Measurements from ENCODE around the gene SORCS2. TPM values are rescaled to one million over a fixed set of nuclear protein-coding genes. Genes with fewer than 3 reads are reported as not detected.

SORCS2 gene
- total and polyA plus RNA-seq, 2 experiments from 2014 or later = 0.92 to 6.9 TPM

DNA sequence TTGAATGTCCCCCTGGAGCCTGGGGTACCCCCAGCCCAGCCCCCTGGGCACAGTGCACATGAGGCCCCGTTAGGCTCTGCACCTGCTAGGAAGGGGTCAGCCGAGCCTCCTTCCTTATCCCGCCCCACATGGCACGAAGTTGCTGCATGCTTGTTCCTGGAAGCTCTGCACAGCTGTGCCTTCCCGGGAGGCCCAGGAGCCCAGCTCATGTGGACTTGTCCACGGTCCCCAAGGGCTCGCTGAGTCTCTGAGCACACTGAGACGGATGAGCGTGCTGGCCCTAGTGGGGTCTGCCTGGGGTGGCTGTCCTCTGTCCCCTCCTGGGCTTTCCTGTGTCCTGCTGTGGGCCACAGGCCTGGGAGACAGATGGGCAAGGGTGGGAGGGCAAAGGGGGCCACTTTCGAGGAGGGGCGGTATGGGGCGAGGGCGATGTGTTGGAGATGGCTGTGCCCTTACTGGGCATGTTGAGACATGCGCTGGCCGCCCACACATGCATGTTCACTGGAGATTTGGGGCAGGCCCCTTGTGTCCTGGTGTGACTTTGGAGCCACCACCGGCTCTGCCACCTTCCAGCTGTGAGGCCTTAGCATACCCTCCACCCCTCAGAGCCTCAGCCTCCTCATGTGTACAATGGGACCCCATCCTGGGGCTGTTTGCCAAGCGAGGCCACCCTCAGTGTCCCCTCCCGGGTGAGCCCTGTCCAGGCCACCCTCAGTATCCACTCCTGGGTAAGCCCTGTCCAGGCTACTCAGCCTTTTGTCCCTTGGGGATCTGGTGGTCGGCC, 509.7 kb downstream of the SORCS2 start:
- no peaks in the 10 kb centered on the region for H3K4me1 ChIP-seq (ENCODE audit: low read depth)
- no peak overlapping the region for H3K4me3 ChIP-seq
- H3K9me3 ChIP-seq (ENCODE audit: low read depth) = no peaks in the 10 kb centered on the region
- no peaks in the 10 kb centered on the region for H3K27me3 ChIP-seq
- no peak overlapping the region for H3K27ac ChIP-seq
- DNase-seq (ENCODE audit: low read depth in 1 of 2, low spot score in 1 of 2) = no peak
- no peak for TF ChIP-seq CTCF (IDR thresholded peaks at IDR 0.05; ENCODE audit: low read depth, low read length)
- no peaks in the 10 kb centered on the region for H3K36me3 ChIP-seq

DNA sequence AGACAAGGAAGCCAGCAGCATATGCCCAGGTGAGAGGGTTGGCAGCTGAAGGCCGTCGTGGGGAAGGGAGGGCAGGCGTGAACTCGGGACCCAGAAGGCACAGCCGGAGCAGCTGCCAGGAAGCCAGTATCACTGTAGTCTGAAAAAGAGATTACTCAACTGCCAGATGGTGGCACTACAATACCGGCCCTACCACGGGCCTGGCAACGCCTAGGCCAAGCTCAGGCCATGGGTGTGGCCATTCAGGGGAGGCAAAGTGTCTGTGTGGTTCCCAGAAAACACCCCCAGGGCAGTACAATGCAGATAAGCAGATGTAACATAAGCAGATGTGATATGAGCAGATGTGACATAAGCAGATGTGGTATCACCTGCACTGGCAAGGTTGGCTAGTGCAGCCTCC, 511.4 kb downstream of the SORCS2 start:
- Histone ChIP-seq H3K27me3 (no peaks in the 10 kb centered on the region), H3K9me3 (ENCODE audit: low read depth) (no peaks in the 10 kb centered on the region), H3K27ac (no peak overlapping the region), H3K4me3 (no peak overlapping the region), H3K4me1 (ENCODE audit: low read depth) (no peaks in the 10 kb centered on the region), H3K36me3 (no peaks in the 10 kb centered on the region)
- no peak for DNase-seq (ENCODE audit: low read depth in 1 of 2, low spot score in 1 of 2)
- TF ChIP-seq CTCF (IDR thresholded peaks at IDR 0.05; ENCODE audit: low read depth, low read length) = no peak

GRCh38 chr4:7704091-7704490, 511.8 kb downstream of the SORCS2 start:
- Histone ChIP-seq H3K4me3 (no peak overlapping the region), H3K4me1 (ENCODE audit: low read depth) (no peaks in the 10 kb centered on the region), H3K36me3 (no peaks in the 10 kb centered on the region), H3K27me3 (no peaks in the 10 kb centered on the region), H3K27ac (no peak overlapping the region), H3K9me3 (ENCODE audit: low read depth) (no peaks in the 10 kb centered on the region)
- no peak for TF ChIP-seq CTCF (IDR thresholded peaks at IDR 0.05; ENCODE audit: low read depth, low read length)
- no peak for DNase-seq (ENCODE audit: low read depth in 1 of 2, low spot score in 1 of 2)

DNA sequence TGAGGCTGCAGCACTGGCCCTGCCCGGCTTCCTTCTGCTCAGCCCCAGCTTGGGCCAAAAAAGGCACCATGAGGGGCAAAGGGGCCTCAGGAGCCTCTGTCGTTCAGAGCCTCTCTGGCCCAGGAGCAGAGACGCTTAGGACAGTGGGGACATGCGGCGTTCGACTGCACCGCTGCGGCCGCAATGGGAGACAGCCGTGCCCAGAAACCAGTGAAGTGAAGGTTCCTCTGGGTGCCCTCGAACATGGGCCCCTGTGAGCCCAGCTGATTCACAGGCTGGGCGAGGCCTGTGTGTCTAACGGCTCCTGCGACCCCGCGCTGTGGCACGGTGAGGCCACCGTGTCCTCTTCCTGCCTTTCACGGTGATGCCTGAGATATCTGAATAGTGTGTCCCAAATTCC, 512.3 kb downstream of the SORCS2 start:
- no peak overlapping the region for H3K27ac ChIP-seq
- no peaks in the 10 kb centered on the region for H3K27me3 ChIP-seq
- no peak for DNase-seq (ENCODE audit: low read depth in 1 of 2, low spot score in 1 of 2)
- no peaks in the 10 kb centered on the region for H3K9me3 ChIP-seq (ENCODE audit: low read depth)
- TF ChIP-seq CTCF (IDR thresholded peaks at IDR 0.05; ENCODE audit: low read depth, low read length) = no peak
- H3K4me1 ChIP-seq (ENCODE audit: low read depth) = no peaks in the 10 kb centered on the region
- no peak overlapping the region for H3K4me3 ChIP-seq
- no peaks in the 10 kb centered on the region for H3K36me3 ChIP-seq

DNA sequence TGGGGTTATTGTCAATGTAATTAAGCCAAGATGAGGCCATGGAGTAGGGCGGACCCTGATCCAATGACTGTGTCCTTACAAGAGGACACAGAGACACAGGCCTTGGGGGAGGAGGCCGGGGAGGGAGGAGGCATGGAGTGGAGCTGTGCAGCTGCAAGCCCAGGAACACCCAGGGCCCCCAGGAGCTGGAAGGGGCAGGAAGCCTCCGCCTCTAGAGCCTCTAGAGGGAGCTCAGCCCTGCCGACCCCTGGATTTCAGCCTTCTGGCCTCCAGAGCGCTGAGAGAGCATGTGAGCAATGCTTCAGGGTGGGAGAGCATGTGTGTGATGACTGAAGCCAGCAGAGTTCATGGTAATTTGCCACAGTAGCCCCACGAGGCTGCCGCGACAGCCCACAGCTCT, 512.7 kb downstream of the SORCS2 start:
- Histone ChIP-seq H3K27ac (no peak overlapping the region), H3K9me3 (ENCODE audit: low read depth) (no peaks in the 10 kb centered on the region), H3K27me3 (no peaks in the 10 kb centered on the region), H3K4me3 (no peak overlapping the region), H3K4me1 (ENCODE audit: low read depth) (no peaks in the 10 kb centered on the region), H3K36me3 (no peaks in the 10 kb centered on the region)
- no peak for TF ChIP-seq CTCF (IDR thresholded peaks at IDR 0.05; ENCODE audit: low read depth, low read length)
- DNase-seq (ENCODE audit: low read depth in 1 of 2, low spot score in 1 of 2) = no peak

Data from cardiac muscle cell (in vitro differentiated cells and primary cell).